HEK293 (cell line): Measurements from ENCODE around the gene MTERF4.
"Not testable (repeated sequence)": the region's sequence is repeated elsewhere in the genome, so short reads cannot be mapped to it uniquely, and the experiment has no call there.

ENCODE experiments used
- CTCF ChIP-seq: fragments of 450-650 bp; formaldehyde crosslinking; IDR thresholded peaks from 2 replicates; pipeline ENCODE4 v1.5.1; 2016; ENCODE audit warnings: missing biosample characterization, missing genetic modification characterization
- ZNF324 ChIP-seq: fragments of 450-650 bp; formaldehyde crosslinking; IDR thresholded peaks from 2 replicates; pipeline ENCODE4 v1.5.1; 2016; ENCODE audit warnings: missing biosample characterization, missing genetic modification characterization
- ZNF629 ChIP-seq: fragments of 450-650 bp; formaldehyde crosslinking; IDR thresholded peaks from 2 replicates; pipeline ENCODE4 v1.5.1; 2017; ENCODE audit warnings: missing biosample characterization, missing genetic modification characterization

- not testable (repeated sequence) for TF ChIP-seq ZNF324, CTCF, ZNF629 (tag by site-specific recombination)
Observed at GRCh38 chr2:241104611-241105010, 2.5 kb upstream of the MTERF4 start.
